ENCODE measurements around the gene NBPF6.
"Not testable (repeated sequence)": the region's sequence is repeated elsewhere in the genome, so short reads cannot be mapped to it uniquely, and the experiment has no call there.

Gene NBPF6

GRCh38 chr1:108496856-108497255, 46.7 kb downstream of the NBPF6 start:
- DNase-seq (ENCODE audit: low read depth in 2 of 2, low spot score in 1 of 2) = not testable (repeated sequence)

- no peak for DNase-seq (ENCODE audit: low read depth in 2 of 2, low spot score in 1 of 2)
These were observed 52.0 kb downstream of the NBPF6 start for GRCh38 chr1:108502138-108502537.

GRCh38 chr1:108502624-108503023, 52.5 kb downstream of the NBPF6 start:
- DNase-seq (ENCODE audit: low read depth in 2 of 2, low spot score in 1 of 2) = no peak

GRCh38 chr1:108503062-108503733, 53.1 kb downstream of the NBPF6 start:
- no peak for DNase-seq (ENCODE audit: low read depth in 2 of 2, low spot score in 1 of 2)

GRCh38 chr1:108504447-108504846, 54.3 kb downstream of the NBPF6 start:
- no peak for DNase-seq (ENCODE audit: low read depth in 2 of 2, low spot score in 1 of 2)

- no peak for DNase-seq (ENCODE audit: low read depth in 2 of 2, low spot score in 1 of 2)
These were observed 55.6 kb downstream of the NBPF6 start for GRCh38 chr1:108505763-108506070.

- DNase-seq (ENCODE audit: low read depth in 2 of 2, low spot score in 1 of 2) = no peak
These were observed 61.6 kb downstream of the NBPF6 start for GRCh38 chr1:108511764-108512163.

GRCh38 chr1:108512239-108513043, 62.3 kb downstream of the NBPF6 start:
- DNase-seq (ENCODE audit: low read depth in 2 of 2, low spot score in 1 of 2) = no peak

- DNase-seq (ENCODE audit: low read depth in 2 of 2, low spot score in 1 of 2) = no peak
These were observed 62.9 kb downstream of the NBPF6 start for GRCh38 chr1:108513044-108513415.

- not testable (repeated sequence) for DNase-seq (ENCODE audit: low read depth in 2 of 2, low spot score in 1 of 2)
These were observed 63.8 kb downstream of the NBPF6 start for GRCh38 chr1:108513914-108514313.

GRCh38 chr1:108517301-108517897, 67.3 kb downstream of the NBPF6 start:
- DNase-seq (ENCODE audit: low read depth in 2 of 2, low spot score in 1 of 2) = not testable (repeated sequence)
